GM12892 (cell line): ENCODE data around the gene CNIH3.
"Not testable (repeated sequence)": the region's sequence is repeated elsewhere in the genome, so short reads cannot be mapped to it uniquely, and the experiment has no call there.

Source experiments
- DNase-seq: peaks from one replicate; pipeline ENCODE4 v3.0.0; 2011; ENCODE audit not compliant: insufficient read length
- FAIRE-seq: peaks from 2 replicates; lab custom pipeline; 2011; peaks lifted over from hg19 to GRCh38; lab: Jason Lieb, UNC
- POLR2A ChIP-seq: IDR thresholded peaks from 2 replicates; pipeline ENCODE4 v1.6.1; 2011; ENCODE audit warnings: low read depth, low read length, control low read depth
- POLR2AphosphoS5 ChIP-seq: IDR thresholded peaks from 2 replicates; pipeline ENCODE4 v1.6.1; 2011; ENCODE audit warnings: low read depth, low read length, control low read depth
- TAF1 ChIP-seq: IDR thresholded peaks from 2 replicates; pipeline ENCODE4 v1.6.1; 2011; ENCODE audit warnings: low read depth, mild to moderate bottlenecking, control low read depth, low read length, borderline replicate concordance

The CNIH3 gene

DNA sequence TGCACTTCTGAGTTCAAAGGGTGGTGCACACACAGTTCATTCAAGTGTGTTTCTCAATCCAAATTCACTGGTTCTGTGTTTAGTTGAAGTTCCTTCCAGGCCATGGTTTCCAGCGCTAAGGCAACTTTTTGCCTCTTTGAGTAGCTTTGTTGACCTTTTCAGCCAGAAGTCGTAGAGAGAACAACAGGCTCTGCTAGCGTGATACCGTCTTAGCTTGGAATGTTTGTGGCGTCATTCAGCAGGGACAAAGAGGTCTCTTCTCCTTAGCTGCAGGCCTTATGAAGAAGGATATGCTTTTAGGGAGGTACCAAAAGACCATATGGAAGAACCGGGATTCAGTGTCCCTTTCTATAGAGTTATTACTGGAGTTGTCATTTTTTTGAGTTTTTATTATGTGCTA, 65.7 kb downstream of the CNIH3 start:
- DNase-seq = no peak

GRCh38 chr1:224683936-224684335, 67.8 kb downstream of the CNIH3 start:
- no peak for TF ChIP-seq POLR2AphosphoS5
- no peak for TF ChIP-seq TAF1
- no peak for TF ChIP-seq POLR2A
- FAIRE-seq (no peak), DNase-seq (no peak)

More for the DNA sequence above, 65.7 kb downstream of the CNIH3 start:
- TF ChIP-seq POLR2AphosphoS5 = no peak
- TF ChIP-seq POLR2A = no peak
- no peak for TF ChIP-seq TAF1
- FAIRE-seq = no peak

DNA sequence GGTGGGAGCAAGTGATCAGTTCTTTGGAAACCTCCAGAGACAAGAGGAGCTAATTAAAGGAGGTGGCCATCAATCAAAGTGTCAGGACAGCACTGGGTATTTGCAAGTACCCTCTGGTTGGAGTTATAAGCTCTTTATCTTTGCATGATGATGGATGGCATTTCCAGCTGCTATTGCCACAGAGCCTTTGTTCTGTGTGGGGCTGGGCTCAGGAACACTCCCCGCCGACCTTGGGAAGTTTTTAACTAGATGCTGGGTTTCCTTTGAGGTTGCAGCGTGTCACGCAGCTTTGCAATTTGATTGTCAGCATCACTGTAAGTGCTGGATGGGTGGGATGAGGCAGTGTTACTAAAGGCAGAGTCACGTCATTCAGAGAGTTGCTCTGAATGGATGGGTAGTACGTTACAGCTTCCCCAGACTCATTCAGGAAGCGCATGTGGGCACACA, 68.9 kb downstream of the CNIH3 start:
- DNase-seq = no peak
- TF ChIP-seq POLR2AphosphoS5 (no peak), TAF1 (no peak), POLR2A (no peak)
- FAIRE-seq = peak; percentile 5

GRCh38 chr1:224686140-224686539, 70.0 kb downstream of the CNIH3 start:
- FAIRE-seq, DNase-seq: not testable (repeated sequence)

DNA sequence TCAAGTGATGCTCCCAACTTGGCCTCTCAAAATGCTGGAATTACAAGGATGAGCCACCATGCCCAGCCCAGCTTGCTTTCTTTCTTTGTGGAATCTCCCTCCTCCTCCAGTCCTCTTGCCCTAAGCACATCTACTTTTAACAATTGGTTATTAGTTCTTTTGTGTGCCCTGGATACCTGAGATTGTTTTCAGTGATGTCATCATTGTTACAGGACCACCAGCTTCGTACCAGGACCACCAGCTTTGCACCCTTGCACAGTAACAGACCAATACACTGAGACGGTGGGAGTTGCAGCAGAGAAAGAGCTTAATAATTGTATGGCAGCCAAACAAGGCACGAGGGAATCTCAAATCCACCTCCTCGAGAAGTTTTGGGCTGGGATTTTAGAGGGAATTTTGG, 71.3 kb downstream of the CNIH3 start:
- FAIRE-seq (no peak), DNase-seq (no peak)
- TF ChIP-seq POLR2A (no peak), POLR2AphosphoS5 (no peak), TAF1 (no peak)

GRCh38 chr1:224689374-224689773, 73.3 kb downstream of the CNIH3 start:
- TF ChIP-seq TAF1 (no peak), POLR2AphosphoS5 (no peak), POLR2A (no peak)
- no peak for FAIRE-seq
- DNase-seq = no peak

GRCh38 chr1:224690576-224690975, 74.5 kb downstream of the CNIH3 start:
- no peak for TF ChIP-seq POLR2A
- TF ChIP-seq TAF1 = no peak
- TF ChIP-seq POLR2AphosphoS5 = no peak
- FAIRE-seq (no peak), DNase-seq (no peak)

- TF ChIP-seq POLR2AphosphoS5 (no peak), POLR2A (no peak), TAF1 (no peak)
- no peak for FAIRE-seq
- DNase-seq = no peak
Observed at GRCh38 chr1:224691148-224691925, 75.2 kb downstream of the CNIH3 start.

DNA sequence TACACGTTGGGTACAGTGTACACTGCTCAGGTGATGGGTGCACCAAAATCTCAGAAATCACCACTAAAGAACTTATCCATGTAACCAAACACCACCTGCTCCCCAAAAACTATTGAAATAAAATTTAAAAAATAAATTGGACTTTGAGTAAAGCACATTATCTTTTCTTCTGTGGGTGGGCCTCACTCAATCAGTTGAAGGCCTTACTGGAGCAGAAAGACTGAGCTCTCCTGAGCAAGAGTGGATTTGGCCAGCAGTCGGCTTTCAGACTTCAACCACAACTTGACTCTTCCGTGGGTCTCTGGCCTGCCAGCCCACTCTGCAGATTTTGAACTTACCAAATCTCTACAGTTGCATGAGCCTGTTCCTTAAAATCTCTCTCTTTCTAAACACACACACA, 78.9 kb downstream of the CNIH3 start:
- FAIRE-seq = no peak

DNA sequence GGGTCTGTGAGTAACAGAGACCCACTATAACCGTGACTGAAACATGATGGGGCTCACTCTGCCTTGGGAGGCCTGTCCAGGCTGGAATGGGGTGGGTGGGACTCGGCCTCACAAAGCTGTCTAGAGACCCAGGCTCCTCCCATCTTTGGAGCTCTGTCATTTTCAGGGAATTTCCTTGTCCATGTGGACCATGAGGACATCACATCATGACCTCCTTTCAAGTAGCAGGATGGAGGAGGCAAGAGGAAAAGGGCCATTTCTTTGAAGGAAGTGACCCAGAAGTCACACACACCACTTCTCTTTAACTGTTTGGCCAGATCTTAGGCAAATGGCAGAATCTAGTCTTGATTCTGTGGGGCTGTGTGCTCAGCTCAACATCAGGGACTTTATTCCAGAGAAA, 79.9 kb downstream of the CNIH3 start:
- FAIRE-seq (no peak), DNase-seq (no peak)
- TF ChIP-seq POLR2A (no peak), TAF1 (no peak), POLR2AphosphoS5 (no peak)

More for the DNA sequence above, 78.9 kb downstream of the CNIH3 start:
- TF ChIP-seq POLR2AphosphoS5 (no peak), POLR2A (no peak), TAF1 (no peak)
- no peak for DNase-seq

- DNase-seq (no peak), FAIRE-seq (no peak)
- TF ChIP-seq POLR2A (no peak), TAF1 (no peak), POLR2AphosphoS5 (no peak)
Observed at GRCh38 chr1:224696891-224697765, 81.0 kb downstream of the CNIH3 start.
